Prostate gland (tissue), 2 donors: Measurements from ENCODE around the gene ACER3. TPM values are rescaled to one million over a fixed set of nuclear protein-coding genes. Genes with fewer than 3 reads are reported as not detected.

Experiments used
- DNase-seq: peaks from one replicate; pipeline ENCODE4 v3.0.0-alpha.2; 2019; ENCODE audit warnings: low spot score
- H3K27ac ChIP-seq, 2 donors: fragments of 200-600 bp; sonication (generic); 2 replicates each; pipeline ENCODE4 v1.5.1; 2017 to 2019
- H3K27me3 ChIP-seq: fragments of 200-600 bp; sonication (generic); replicated peaks from 2 replicates; pipeline ENCODE4 v1.5.1; 2019; ENCODE audit not compliant: insufficient read depth
- H3K36me3 ChIP-seq, 2 donors: fragments of 200-600 bp; sonication (generic); 1 replicate in 1 of 2; 2 replicates in 1 of 2; pipeline versions ENCODE4 v1.5.1 to v1.8.1; 2017 to 2019
- H3K4me1 ChIP-seq: fragments of 200-600 bp; sonication (generic); replicated peaks from 2 replicates; pipeline ENCODE4 v1.5.1; 2019
- H3K4me3 ChIP-seq, 2 donors: fragments of 200-600 bp; sonication (generic); 2 replicates each; pipeline ENCODE4 v1.5.1; 2017 to 2019
- H3K9me3 ChIP-seq: fragments of 200-600 bp; sonication (generic); 2 replicates; pipeline ENCODE4 v1.5.1; 2017
- CTCF ChIP-seq, 4 experiments: fragments of 200-600 bp in 2 of 4; fragments of 450-650 bp in 2 of 4; sonication (generic) in 2 of 4; IDR thresholded peaks; 1 replicate in 3 of 4; 2 replicates in 1 of 4; pipeline ENCODE4 v1.5.1; 2016 to 2019; ENCODE audit warnings: antibody characterized with exemption in 4 of 4, mild to moderate bottlenecking in 2 of 4, moderate library complexity in 2 of 4
- POLR2A ChIP-seq: fragments of 450-650 bp; IDR thresholded peaks from one replicate; pipeline ENCODE4 v1.6.1; 2016; ENCODE audit warnings: antibody characterized with exemption, mild to moderate bottlenecking
- POLR2AphosphoS5 ChIP-seq: sonication (generic); formaldehyde crosslinking; IDR thresholded peaks from one replicate; pipeline ENCODE4 v1.6.1; 2017; ENCODE audit warnings: antibody characterized with exemption
- WGBS: methylation state at CpG from one replicate; pipeline ENCODE4 v1.1.5; 2018; 5-methylcytosine and 5-hydroxymethylcytosine counted together
- intact Hi-C: fragments of 100-400 bp; cut with DNase I; formaldehyde crosslinking; loops from one replicate; pipeline ENCODE4 v1.14.2; 2022
- total RNA-seq, 2 donors: library from RNA; depleted of rRNA; stranded (reverse); fragments of >200 nt; gene quantifications; one replicate each; pipeline ENCODE4 v1.1.0, GENCODE V29; 2016

Gene ACER3
- total RNA-seq, 2 donors from 2014 or later = 11.3 to 11.9 TPM

GRCh38 chr11:77038825-77039326, 178.2 kb downstream of the ACER3 start:
- H3K4me3 ChIP-seq = no peak overlapping the region
- no peaks in the 10 kb centered on the region for H3K36me3 ChIP-seq
- WGBS = 85% methylated on average over 16 of the region's 16 CpGs
- no peak for DNase-seq
- no peak overlapping the region for H3K27ac ChIP-seq
- no peaks in the 10 kb centered on the region for H3K9me3 ChIP-seq
- no peak for TF ChIP-seq POLR2A
- TF ChIP-seq POLR2AphosphoS5 = no peak
- TF ChIP-seq CTCF (IDR thresholded peaks at IDR 0.05) = no peak
- H3K4me1 ChIP-seq = peaks cover 3% of the 10 kb centered on the region
- intact Hi-C loops = no loop called here
- peaks cover 7% of the 10 kb centered on the region for H3K27me3 ChIP-seq

- Histone ChIP-seq H3K4me1 (peaks cover 3% of the 10 kb centered on the region), H3K4me3 (peak overlapping the region; percentile 8 to 16), H3K9me3 (no peaks in the 10 kb centered on the region), H3K36me3 (no peaks in the 10 kb centered on the region), H3K27ac (no peak overlapping the region), H3K27me3 (peaks cover 7% of the 10 kb centered on the region)
- no peak for DNase-seq
- WGBS = 13% methylated on average over 100 of the region's 109 CpGs
- TF ChIP-seq POLR2A (no peak), CTCF (IDR thresholded peaks at IDR 0.05) (peak in 3 of 4 experiments; percentile 18 to 43 (median 32))
- intact Hi-C loops = loop anchor here (10.0 kb wide), 3 partner anchors 115 to 305 kb away; no protein-coding TSS in a partner anchor
Measured at GRCh38 chr11:77039491-77040400, 179.0 kb downstream of the ACER3 start.

GRCh38 chr11:77040401-77040777, 179.7 kb downstream of the ACER3 start:
- Histone ChIP-seq H3K27me3 (peaks cover 7% of the 10 kb centered on the region), H3K4me3 (no peak overlapping the region), H3K27ac (no peak overlapping the region), H3K9me3 (no peaks in the 10 kb centered on the region), H3K4me1 (peaks cover 3% of the 10 kb centered on the region), H3K36me3 (no peaks in the 10 kb centered on the region)
- intact Hi-C loops = loop anchor here (10.0 kb wide), 3 partner anchors 116 to 306 kb away; no protein-coding TSS in a partner anchor
- TF ChIP-seq CTCF (IDR thresholded peaks at IDR 0.05) (no peak), POLR2AphosphoS5 (no peak), POLR2A (no peak)
- no peak for DNase-seq
- 78% methylated on average over 35 of the region's 37 CpGs for WGBS

GRCh38 chr11:77040889-77041288, 180.2 kb downstream of the ACER3 start:
- Histone ChIP-seq H3K36me3 (no peaks in the 10 kb centered on the region), H3K27ac (no peak overlapping the region), H3K4me1 (peaks cover 3% of the 10 kb centered on the region), H3K27me3 (peaks cover 7% of the 10 kb centered on the region), H3K9me3 (no peaks in the 10 kb centered on the region), H3K4me3 (no peak overlapping the region)
- WGBS = 93% methylated on average over 13 of the region's 13 CpGs
- DNase-seq = no peak
- TF ChIP-seq POLR2AphosphoS5 (no peak), POLR2A (no peak), CTCF (IDR thresholded peaks at IDR 0.05) (no peak)
- intact Hi-C loops = loop anchor here (10.0 kb wide), 3 partner anchors 116 to 306 kb away; no protein-coding TSS in a partner anchor
